Ovary (tissue), 9 donors: ENCODE data around the gene MYH3. TPM values are rescaled to one million over a fixed set of nuclear protein-coding genes. Genes with fewer than 3 reads are reported as not detected.
A peak's percentile ranks its signal among the peaks of the same experiment; 100 is the strongest.

Experiments
- DNase-seq, 5 donors: peaks; one replicate each; pipeline ENCODE4 v3.0.0-alpha.2; 2019 to 2020
- H3K27ac ChIP-seq, 2 donors: fragments of 200-600 bp; one replicate each; pipeline versions ENCODE4 v1.5.1 to v1.8.0; 2019 to 2022
- H3K27me3 ChIP-seq: fragments of 200-600 bp; one replicate; pipeline ENCODE4 v1.8.0; 2022
- H3K36me3 ChIP-seq: fragments of 200-600 bp; sonication (generic); one replicate; pipeline ENCODE4 v1.5.1; 2019
- H3K4me1 ChIP-seq: one replicate; pipeline ENCODE4 v1.8.1; 2013; ENCODE audit warnings: mild to moderate bottlenecking, moderate library complexity; ENCODE audit not compliant: insufficient read depth
- H3K4me3 ChIP-seq: fragments of 200-600 bp; sonication (generic); one replicate; pipeline ENCODE4 v1.5.1; 2017
- H3K9me3 ChIP-seq, 2 donors: fragments of 200-600 bp in 1 of 2; sonication (generic) in 1 of 2; one replicate each; pipeline versions ENCODE4 v1.5.1 to v1.8.1; 2013 to 2019; ENCODE audit warnings: mild to moderate bottlenecking in 1 of 2, moderate library complexity in 1 of 2
- EP300 ChIP-seq: sonication (generic); formaldehyde crosslinking; IDR thresholded peaks from one replicate; pipeline ENCODE4 v1.6.1; 2017; ENCODE audit warnings: antibody characterized with exemption
- POLR2A ChIP-seq: fragments of 450-650 bp; IDR thresholded peaks from one replicate; pipeline ENCODE4 v1.6.1; 2017; ENCODE audit warnings: antibody characterized with exemption, mild to moderate bottlenecking, moderate library complexity
- WGBS, 3 donors: extraction: QIAGEN DNeasy Blood & Tissue Kit in 1 of 3; methylation state at CpG; one replicate each; pipeline versions ENCODE4 v1.1.5 to v1.1.7; 2013 to 2017; 5-methylcytosine and 5-hydroxymethylcytosine counted together
- intact Hi-C, 4 donors: fragments of 100-400 bp; cut with DNase I; formaldehyde crosslinking; loops; one replicate each; pipeline versions ENCODE4 v1.11.0 to v1.15.1; 2022 to 2023
- polyA plus RNA-seq, 2 donors: library from polyadenylated mRNA; stranded (reverse); fragments of 200-250 nt in 1 of 2; fragments of 350-450 nt in 1 of 2; fragmentation: Illumina TruSeq in 1 of 2; extraction: RNeasy Lipid Tissue Mini Kit (QIAGEN cat#74804) in 1 of 2; gene quantifications; one replicate each; pipeline ENCODE4 v1.2.3, GENCODE V29; 2013 to 2014
- total RNA-seq, 7 donors: library from RNA; depleted of rRNA in 2 of 7; stranded (reverse); fragments of >200 nt in 2 of 7; fragmentation: NEBNext Ultra II Directional in 3 of 7; extraction: Animal tissue kit (Norgen Biotek cat#: 25700) in 3 of 7; gene quantifications; one replicate each; pipeline versions ENCODE4 v1.1.0 to v1.2.4, GENCODE V29; 2016 to 2023
- TF ChIP-seq, protein P1 (sequence below), 3 donors: fragments of 450-650 bp in 2 of 3; fragments of 200-600 bp in 1 of 3; IDR thresholded peaks; one replicate each; pipeline versions ENCODE4 v1.5.1 to v1.8.0; 2016 to 2022; ENCODE audit warnings: antibody characterized with exemption in 3 of 3, mild to moderate bottlenecking in 1 of 3
- donor health status: DM: no; HTN: no; CAD: no; lungs with moderate emphysema.
- donor health status: DM: no; HTN: no; CAD: no.
- donor health status: Bipolar disorder and iron deficiency.
- donor health status: DM: yes; HTN: yes; CAD: no.
- donor health status: DM: no; HTN: no; CAD: no.
- donor health status: DM: yes; HTN: yes; CAD: no.

Gene MYH3
- total and polyA plus RNA-seq, 9 donors: 1.5 to 5.7 (median 2.6) TPM

DNA sequence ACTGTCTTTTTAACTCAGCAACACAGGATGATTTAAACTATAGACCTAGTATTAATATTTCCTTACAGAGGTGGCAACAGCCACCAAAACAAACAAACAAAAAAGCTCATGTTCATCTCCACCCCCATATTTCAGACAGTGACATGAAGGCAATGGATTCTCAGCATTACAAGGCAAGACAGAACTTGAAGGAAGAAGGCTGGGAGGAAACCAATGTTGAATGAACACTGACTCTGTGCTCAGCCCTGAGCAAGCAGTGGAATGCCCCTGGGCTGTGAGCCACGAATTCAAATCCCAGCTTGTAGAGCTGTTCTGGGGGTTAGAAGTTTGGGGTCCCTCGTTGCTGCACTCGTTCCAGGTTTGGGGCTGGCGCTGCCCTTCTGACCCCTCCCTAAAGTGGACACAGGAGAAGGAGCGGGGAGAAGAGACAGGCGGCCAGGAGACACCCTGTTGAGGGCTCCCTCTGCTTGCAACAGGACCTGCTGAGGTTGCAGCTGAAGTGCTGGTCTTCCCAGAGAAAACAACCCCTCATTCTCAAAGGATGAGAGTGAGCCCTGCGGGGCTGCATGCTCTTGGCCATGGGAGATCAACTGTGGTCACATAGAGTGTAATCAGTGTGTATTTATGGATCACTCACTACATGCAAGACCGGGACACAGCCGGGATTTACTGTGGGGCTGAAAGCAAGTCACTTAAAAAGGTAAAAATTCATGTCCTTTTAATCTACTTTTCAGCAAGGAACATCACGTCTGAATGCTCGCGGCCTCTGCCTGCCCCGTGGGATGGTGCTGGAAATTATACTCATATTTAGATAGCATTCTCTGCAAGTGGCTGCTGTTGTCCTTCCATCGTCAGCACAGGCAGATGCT, 34.3 kb downstream of the MYH3 start:
- 82 to 83% (median 82%) methylated on average over 14 of the region's 14 CpGs for WGBS, 3 donors
- H3K27me3 ChIP-seq: no peaks in the 10 kb centered on the region
- no peak overlapping the region for H3K4me3 ChIP-seq
- TF ChIP-seq, protein P1, sequence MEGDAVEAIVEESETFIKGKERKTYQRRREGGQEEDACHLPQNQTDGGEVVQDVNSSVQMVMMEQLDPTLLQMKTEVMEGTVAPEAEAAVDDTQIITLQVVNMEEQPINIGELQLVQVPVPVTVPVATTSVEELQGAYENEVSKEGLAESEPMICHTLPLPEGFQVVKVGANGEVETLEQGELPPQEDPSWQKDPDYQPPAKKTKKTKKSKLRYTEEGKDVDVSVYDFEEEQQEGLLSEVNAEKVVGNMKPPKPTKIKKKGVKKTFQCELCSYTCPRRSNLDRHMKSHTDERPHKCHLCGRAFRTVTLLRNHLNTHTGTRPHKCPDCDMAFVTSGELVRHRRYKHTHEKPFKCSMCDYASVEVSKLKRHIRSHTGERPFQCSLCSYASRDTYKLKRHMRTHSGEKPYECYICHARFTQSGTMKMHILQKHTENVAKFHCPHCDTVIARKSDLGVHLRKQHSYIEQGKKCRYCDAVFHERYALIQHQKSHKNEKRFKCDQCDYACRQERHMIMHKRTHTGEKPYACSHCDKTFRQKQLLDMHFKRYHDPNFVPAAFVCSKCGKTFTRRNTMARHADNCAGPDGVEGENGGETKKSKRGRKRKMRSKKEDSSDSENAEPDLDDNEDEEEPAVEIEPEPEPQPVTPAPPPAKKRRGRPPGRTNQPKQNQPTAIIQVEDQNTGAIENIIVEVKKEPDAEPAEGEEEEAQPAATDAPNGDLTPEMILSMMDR (IDR thresholded peaks at IDR 0.05): no peak
- no peak for TF ChIP-seq POLR2A
- TF ChIP-seq EP300: no peak
- H3K27ac ChIP-seq: no peak overlapping the region
- DNase-seq: no peak
- H3K36me3 ChIP-seq: no peaks in the 10 kb centered on the region
- intact Hi-C loops: no loop called here
- H3K9me3 ChIP-seq: no peaks in the 10 kb centered on the region
- no peaks in the 10 kb centered on the region for H3K4me1 ChIP-seq

DNA sequence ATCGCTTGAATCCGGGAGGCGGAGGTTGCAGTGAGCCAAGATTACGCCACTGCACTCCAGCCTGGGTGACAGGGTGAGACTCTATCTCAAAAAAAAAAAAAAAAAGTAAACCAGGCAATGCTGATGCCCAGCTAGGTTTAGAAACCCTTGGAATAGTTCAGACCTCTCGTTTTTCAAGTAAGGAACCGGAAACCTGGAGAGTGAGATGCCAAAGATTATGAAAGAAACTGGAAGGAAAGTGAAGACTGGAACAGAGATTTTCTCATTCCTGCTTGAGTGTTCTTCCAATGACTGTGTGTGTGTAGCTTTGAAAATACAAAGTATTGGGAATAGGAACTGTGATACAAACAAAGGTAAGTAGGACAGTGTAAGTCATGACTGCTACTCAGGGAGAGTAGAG, 35.7 kb downstream of the MYH3 start:
- Histone ChIP-seq H3K36me3 (no peaks in the 10 kb centered on the region), H3K27me3 (no peaks in the 10 kb centered on the region), H3K4me3 (no peak overlapping the region), H3K4me1 (no peaks in the 10 kb centered on the region), H3K9me3 (no peaks in the 10 kb centered on the region), H3K27ac (no peak overlapping the region)
- WGBS, 3 donors: 89 to 91% (median 91%) methylated on average over 6 of the region's 6 CpGs
- intact Hi-C loops: no loop called here
- DNase-seq: no peak
- TF ChIP-seq EP300: no peak
- TF ChIP-seq POLR2A: no peak
- TF ChIP-seq, protein P1 (IDR thresholded peaks at IDR 0.05): no peak

DNA sequence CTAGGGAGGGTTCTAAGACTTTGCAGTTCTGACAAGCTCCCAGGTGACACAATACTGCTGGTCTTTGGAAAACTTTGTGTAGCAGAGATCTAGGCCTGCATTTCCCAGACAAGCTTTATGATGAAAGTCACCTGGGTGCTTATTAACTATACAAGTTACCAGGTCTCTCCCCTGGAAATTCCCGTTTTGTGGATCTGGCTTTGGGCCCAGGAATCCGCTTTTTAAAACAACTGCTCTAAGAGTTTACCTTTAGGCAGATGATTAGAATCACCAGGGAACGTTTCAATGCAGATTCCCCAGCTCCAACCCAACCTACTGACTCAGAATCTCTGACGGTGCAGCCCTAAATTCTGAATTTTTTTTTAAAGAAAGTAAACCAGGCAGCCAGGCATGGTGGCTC, 36.3 kb downstream of the MYH3 start:
- no peaks in the 10 kb centered on the region for H3K27me3 ChIP-seq
- H3K36me3 ChIP-seq: no peaks in the 10 kb centered on the region
- no peak for TF ChIP-seq EP300
- TF ChIP-seq, protein P1 (IDR thresholded peaks at IDR 0.05): no peak
- TF ChIP-seq POLR2A: no peak
- no peak overlapping the region for H3K27ac ChIP-seq
- no peak for DNase-seq
- H3K9me3 ChIP-seq: no peaks in the 10 kb centered on the region
- WGBS, 3 donors: 28 to 40% (median 36%) methylated on average over 4 of the region's 4 CpGs
- intact Hi-C loops: no loop called here
- no peaks in the 10 kb centered on the region for H3K4me1 ChIP-seq
- H3K4me3 ChIP-seq: no peak overlapping the region

DNA sequence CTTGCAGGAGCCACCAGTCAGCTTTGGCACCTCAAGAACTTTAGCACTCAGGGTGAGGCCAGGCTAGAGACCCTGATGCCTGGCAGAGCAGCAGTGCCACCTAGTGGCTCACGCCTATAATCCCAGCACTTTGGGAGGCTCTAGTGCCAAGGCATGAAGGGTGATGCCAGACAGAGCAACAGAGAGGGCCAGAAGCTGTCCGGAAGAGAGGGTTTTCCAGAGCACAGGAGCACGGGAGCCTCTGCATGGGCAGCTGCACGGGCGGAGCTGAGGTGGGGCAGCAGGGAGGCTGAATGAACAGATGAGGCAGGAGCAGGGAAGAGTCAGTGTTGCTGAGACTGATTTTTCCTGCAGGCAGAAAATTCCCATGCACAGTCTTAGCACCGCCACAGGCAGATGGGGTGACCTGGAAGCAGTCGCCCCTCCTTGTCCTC, 38.9 kb downstream of the MYH3 start:
- Histone ChIP-seq H3K9me3 (no peaks in the 10 kb centered on the region), H3K4me3 (no peak overlapping the region), H3K27me3 (no peaks in the 10 kb centered on the region), H3K27ac (no peak overlapping the region), H3K36me3 (no peaks in the 10 kb centered on the region), H3K4me1 (no peaks in the 10 kb centered on the region)
- TF ChIP-seq EP300: no peak
- TF ChIP-seq, protein P1 (IDR thresholded peaks at IDR 0.05): peak; percentile 38 to 64 (median 44)
- TF ChIP-seq POLR2A: no peak
- intact Hi-C loops: loop anchor here (5.0 to 10.0 kb wide), 7 partner anchors 291 to 893 kb away; no protein-coding TSS in a partner anchor
- peak; percentile 43 to 74 (median 54) for DNase-seq
- WGBS, 3 donors: 8 to 13% (median 9%) methylated on average over 7 of the region's 7 CpGs
